Hepatocyte (in vitro differentiated cells): ENCODE results near the gene USP8. TPM values are rescaled to one million over a fixed set of nuclear protein-coding genes. Genes with fewer than 3 reads are reported as not detected.
"Not testable (repeated sequence)": the region's sequence is repeated elsewhere in the genome, so short reads cannot be mapped to it uniquely, and the experiment has no call there.

ENCODE experiments used
- DNase-seq: peaks from one replicate; pipeline ENCODE4 v3.0.0-alpha.2; 2016; ENCODE audit warnings: low spot score
- H2AFZ ChIP-seq: fragments of 200-600 bp; sonication (generic); 2 replicates; pipeline ENCODE4 v1.6.0; 2016; ENCODE audit warnings: antibody characterized with exemption, mild to moderate bottlenecking
- H3K27ac ChIP-seq: fragments of 200-600 bp; sonication (generic); 2 replicates; pipeline ENCODE4 v1.5.1; 2016; ENCODE audit warnings: mild to moderate bottlenecking
- H3K27me3 ChIP-seq: fragments of 200-600 bp; sonication (generic); 2 replicates; pipeline ENCODE4 v1.6.1; 2016
- H3K36me3 ChIP-seq: fragments of 200-600 bp; sonication (generic); replicated peaks from 2 replicates; pipeline ENCODE4 v1.5.1; 2016; ENCODE audit warnings: low read depth; ENCODE audit not compliant: insufficient read depth
- H3K4me1 ChIP-seq: fragments of 200-600 bp; sonication (generic); 2 replicates; pipeline ENCODE4 v1.5.1; 2016; ENCODE audit warnings: mild to moderate bottlenecking, moderate library complexity; ENCODE audit not compliant: insufficient read depth
- H3K4me2 ChIP-seq: fragments of 200-600 bp; sonication (generic); 2 replicates; pipeline ENCODE4 v1.6.0; 2016
- H3K4me3 ChIP-seq: fragments of 200-600 bp; sonication (generic); 2 replicates; pipeline ENCODE4 v1.5.1; 2016; ENCODE audit warnings: mild to moderate bottlenecking
- H3K79me2 ChIP-seq: fragments of 200-600 bp; sonication (generic); 2 replicates; pipeline ENCODE4 v1.6.0; 2017; ENCODE audit warnings: mild to moderate bottlenecking
- H3K9me2 ChIP-seq: fragments of 200-600 bp; sonication (generic); replicated peaks from 2 replicates; pipeline ENCODE4 v1.6.0; 2017; ENCODE audit warnings: mild to moderate bottlenecking; ENCODE audit not compliant: insufficient read depth
- H3K9me3 ChIP-seq: fragments of 200-600 bp; sonication (generic); 2 replicates; pipeline ENCODE4 v1.5.1; 2016; ENCODE audit warnings: low read depth, mild to moderate bottlenecking
- H4K20me1 ChIP-seq: fragments of 200-600 bp; sonication (generic); 2 replicates; pipeline ENCODE4 v1.6.0; 2016; ENCODE audit warnings: mild to moderate bottlenecking; ENCODE audit not compliant: insufficient read depth, poor library complexity, severe bottlenecking
- CTCF ChIP-seq: fragments of 200-600 bp; sonication (generic); IDR thresholded peaks from 2 replicates; pipeline ENCODE4 v1.5.1; 2016; ENCODE audit warnings: antibody characterized with exemption, mild to moderate bottlenecking; ENCODE audit not compliant: poor library complexity
- EZH2 ChIP-seq: fragments of 200-600 bp; sonication (generic); IDR thresholded peaks from 2 replicates; pipeline ENCODE4 v1.6.1; 2016; ENCODE audit warnings: antibody characterized with exemption, mild to moderate bottlenecking, borderline replicate concordance
- EZH2phosphoT487 ChIP-seq: fragments of 200-600 bp; sonication (generic); IDR thresholded peaks from one replicate; pipeline ENCODE4 v1.6.1; 2018; ENCODE audit warnings: antibody characterized with exemption, mild to moderate bottlenecking, low read depth, moderate library complexity; ENCODE audit not compliant: unreplicated experiment, severe bottlenecking
- WGBS: methylation state at CpG from one replicate; pipeline ENCODE4 v1.1.6; 2016; ENCODE audit warnings: low lambda C conversion rate; ENCODE audit errors: missing lambda C conversion rate; 5-methylcytosine and 5-hydroxymethylcytosine counted together
- polyA plus RNA-seq: library from polyadenylated mRNA; unstranded; fragments of >200 nt; fragmentation: Nextera tagmentation; extraction: Ambion mirVana; gene quantifications from 2 replicates; pipeline ENCODE4 v1.2.1, GENCODE V29; 2016
- total RNA-seq: library from RNA; depleted of rRNA; stranded (reverse); fragments of >200 nt; gene quantifications from 2 replicates; pipeline ENCODE4 v1.2.3, GENCODE V29; 2014

USP8 gene
- total and polyA plus RNA-seq, 2 experiments from 2014 or later = 46.8 to 79.9 TPM

DNA sequence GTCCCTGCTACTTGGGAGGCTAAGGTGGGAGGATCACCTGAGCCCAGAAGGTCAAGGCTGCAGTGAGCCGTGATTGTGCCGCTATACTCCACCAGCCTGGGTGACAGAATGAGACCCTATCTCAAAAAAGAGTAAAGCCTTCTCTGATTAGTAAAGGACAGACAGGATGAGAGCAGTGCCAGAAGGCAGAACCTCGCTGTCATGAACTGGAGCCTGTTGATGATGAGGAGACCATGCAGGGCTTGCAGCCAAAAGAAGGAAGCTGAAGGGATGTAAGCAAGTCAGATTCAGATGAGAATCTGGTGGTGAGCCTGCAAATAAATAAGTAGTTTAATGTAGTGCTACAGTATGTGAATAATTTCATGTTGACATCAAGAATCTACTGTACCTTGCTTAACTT, 69.4 kb downstream of the USP8 start:
- H2AFZ ChIP-seq = no peak overlapping the region
- no peaks in the 10 kb centered on the region for H3K79me2 ChIP-seq
- H3K27ac ChIP-seq = no peak overlapping the region
- peaks cover 4% of the 10 kb centered on the region for H3K36me3 ChIP-seq
- no peak overlapping the region for H3K4me2 ChIP-seq
- H3K4me3 ChIP-seq = no peak overlapping the region
- no peaks in the 10 kb centered on the region for H3K9me2 ChIP-seq
- 98% methylated on average over 3 of the region's 3 CpGs for WGBS
- no peaks in the 10 kb centered on the region for H4K20me1 ChIP-seq
- no peaks in the 10 kb centered on the region for H3K9me3 ChIP-seq
- no peaks in the 10 kb centered on the region for H3K4me1 ChIP-seq
- no peaks in the 10 kb centered on the region for H3K27me3 ChIP-seq
- no peak for DNase-seq
- no peak for TF ChIP-seq CTCF
- no peak for TF ChIP-seq EZH2
- no peak for TF ChIP-seq EZH2phosphoT487

DNA sequence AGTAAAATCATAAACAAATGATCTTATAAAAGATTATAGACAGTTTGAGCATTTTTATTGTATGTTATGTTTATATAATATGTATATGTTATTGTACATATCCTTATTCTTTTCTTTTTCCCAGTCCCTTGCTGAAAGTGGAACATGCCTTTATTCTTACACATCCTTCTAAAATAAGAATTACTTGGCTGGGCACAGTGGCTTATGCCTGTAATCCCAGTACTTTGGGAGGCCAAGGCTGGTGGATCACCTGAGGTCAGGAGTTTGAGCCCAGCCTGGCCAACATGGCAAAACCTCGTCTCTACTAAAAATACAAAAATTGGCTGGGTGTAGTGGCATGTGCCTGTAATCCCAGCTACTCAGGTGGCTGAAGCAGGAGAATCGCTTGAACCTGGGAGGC, 70.3 kb downstream of the USP8 start:
- not testable (repeated sequence) for H3K4me3 ChIP-seq, H2AFZ ChIP-seq, DNase-seq, H3K27me3 ChIP-seq, H3K36me3 ChIP-seq, H3K9me3 ChIP-seq, H3K79me2 ChIP-seq, H3K4me1 ChIP-seq, H4K20me1 ChIP-seq, H3K4me2 ChIP-seq, H3K9me2 ChIP-seq, H3K27ac ChIP-seq
- WGBS = 92% methylated on average over 2 of the region's 2 CpGs

DNA sequence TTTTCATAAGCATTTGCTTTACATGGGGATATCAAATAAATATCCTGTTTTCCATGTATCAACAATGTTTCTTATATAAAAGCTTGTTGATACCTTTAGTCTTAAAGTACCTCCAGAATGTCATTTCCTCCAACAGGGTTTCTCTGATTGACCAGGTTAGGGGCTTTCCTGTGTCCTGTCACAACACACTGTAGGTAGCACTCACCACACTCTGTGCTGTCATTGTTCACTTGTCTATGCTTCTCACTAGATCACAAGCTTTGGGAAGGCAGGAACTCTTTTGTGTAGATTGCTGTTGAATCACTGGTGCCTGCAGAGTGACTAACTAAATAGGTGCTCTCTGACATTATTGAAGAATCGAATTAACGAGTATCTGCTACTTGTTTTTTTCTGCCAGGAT, 72.5 kb downstream of the USP8 start:
- no peak overlapping the region for H3K4me3 ChIP-seq
- TF ChIP-seq EZH2phosphoT487 (no peak), EZH2 (no peak), CTCF (no peak)
- H3K36me3 ChIP-seq = peaks cover 4% of the 10 kb centered on the region
- H3K4me2 ChIP-seq = no peak overlapping the region
- DNase-seq = no peak
- no peak overlapping the region for H2AFZ ChIP-seq
- WGBS = 100% methylated on average over 2 of the region's 2 CpGs
- H4K20me1 ChIP-seq = no peaks in the 10 kb centered on the region
- no peaks in the 10 kb centered on the region for H3K9me3 ChIP-seq
- no peaks in the 10 kb centered on the region for H3K4me1 ChIP-seq
- no peaks in the 10 kb centered on the region for H3K9me2 ChIP-seq
- no peaks in the 10 kb centered on the region for H3K27me3 ChIP-seq
- no peaks in the 10 kb centered on the region for H3K79me2 ChIP-seq
- no peak overlapping the region for H3K27ac ChIP-seq

DNA sequence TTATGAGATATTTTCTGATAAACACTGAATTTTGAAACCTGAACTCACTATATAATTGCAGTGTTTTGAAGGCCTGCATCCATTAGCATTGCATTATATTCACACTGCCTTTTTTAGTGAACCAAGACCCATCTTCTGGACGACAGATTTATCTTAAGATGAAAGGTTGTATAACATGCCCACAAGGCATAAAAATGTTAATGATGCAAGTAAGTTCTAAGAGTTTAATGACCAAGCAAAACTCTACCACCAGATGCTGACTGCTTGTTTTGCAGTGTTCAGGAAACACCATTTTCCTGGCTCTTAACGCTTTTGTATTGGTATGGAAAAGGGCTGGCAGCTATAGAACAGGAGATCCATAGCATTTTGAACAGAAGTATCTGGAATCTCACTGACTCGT, 76.1 kb downstream of the USP8 start:
- H3K36me3 ChIP-seq = peaks cover 4% of the 10 kb centered on the region
- no peak for DNase-seq
- no peaks in the 10 kb centered on the region for H3K9me3 ChIP-seq
- H3K4me1 ChIP-seq = no peaks in the 10 kb centered on the region
- no peak overlapping the region for H3K27ac ChIP-seq
- H3K27me3 ChIP-seq = no peaks in the 10 kb centered on the region
- no peak overlapping the region for H2AFZ ChIP-seq
- H3K4me3 ChIP-seq = no peak overlapping the region
- H3K79me2 ChIP-seq = no peaks in the 10 kb centered on the region
- TF ChIP-seq EZH2phosphoT487 (no peak), CTCF (no peak), EZH2 (no peak)
- no peak overlapping the region for H3K4me2 ChIP-seq
- H4K20me1 ChIP-seq = no peaks in the 10 kb centered on the region
- no peaks in the 10 kb centered on the region for H3K9me2 ChIP-seq
- 77% methylated on average over 3 of the region's 3 CpGs for WGBS
